Ovary (tissue), 9 donors: Measurements from ENCODE around the gene GOLGA3. TPM values are rescaled to one million over a fixed set of nuclear protein-coding genes. Genes with fewer than 3 reads are reported as not detected.

Experiments used
- DNase-seq, 5 donors: peaks; one replicate each; pipeline ENCODE4 v3.0.0-alpha.2; 2019 to 2020
- H3K27ac ChIP-seq, 2 donors: fragments of 200-600 bp; one replicate each; pipeline versions ENCODE4 v1.5.1 to v1.8.0; 2019 to 2022
- H3K27me3 ChIP-seq: fragments of 200-600 bp; one replicate; pipeline ENCODE4 v1.8.0; 2022
- H3K36me3 ChIP-seq: fragments of 200-600 bp; sonication (generic); one replicate; pipeline ENCODE4 v1.5.1; 2019
- H3K4me1 ChIP-seq: one replicate; pipeline ENCODE4 v1.8.1; 2013; ENCODE audit warnings: mild to moderate bottlenecking, moderate library complexity; ENCODE audit not compliant: insufficient read depth
- H3K4me3 ChIP-seq: fragments of 200-600 bp; sonication (generic); one replicate; pipeline ENCODE4 v1.5.1; 2017
- H3K9me3 ChIP-seq, 2 donors: fragments of 200-600 bp in 1 of 2; sonication (generic) in 1 of 2; one replicate each; pipeline versions ENCODE4 v1.5.1 to v1.8.1; 2013 to 2019; ENCODE audit warnings: mild to moderate bottlenecking in 1 of 2, moderate library complexity in 1 of 2
- CTCF ChIP-seq, 3 donors: fragments of 450-650 bp in 2 of 3; fragments of 200-600 bp in 1 of 3; IDR thresholded peaks; one replicate each; pipeline versions ENCODE4 v1.5.1 to v1.8.0; 2016 to 2022; ENCODE audit warnings: antibody characterized with exemption in 3 of 3, mild to moderate bottlenecking in 1 of 3
- EP300 ChIP-seq: sonication (generic); formaldehyde crosslinking; IDR thresholded peaks from one replicate; pipeline ENCODE4 v1.6.1; 2017; ENCODE audit warnings: antibody characterized with exemption
- POLR2A ChIP-seq: fragments of 450-650 bp; IDR thresholded peaks from one replicate; pipeline ENCODE4 v1.6.1; 2017; ENCODE audit warnings: antibody characterized with exemption, mild to moderate bottlenecking, moderate library complexity
- WGBS, 3 donors: extraction: QIAGEN DNeasy Blood & Tissue Kit in 1 of 3; methylation state at CpG; one replicate each; pipeline versions ENCODE4 v1.1.5 to v1.1.7; 2013 to 2017; 5-methylcytosine and 5-hydroxymethylcytosine counted together
- intact Hi-C, 4 donors: fragments of 100-400 bp; cut with DNase I; formaldehyde crosslinking; loops; one replicate each; pipeline versions ENCODE4 v1.11.0 to v1.15.1; 2022 to 2023
- polyA plus RNA-seq, 2 donors: library from polyadenylated mRNA; stranded (reverse); fragments of 200-250 nt in 1 of 2; fragments of 350-450 nt in 1 of 2; fragmentation: Illumina TruSeq in 1 of 2; extraction: RNeasy Lipid Tissue Mini Kit (QIAGEN cat#74804) in 1 of 2; gene quantifications; one replicate each; pipeline ENCODE4 v1.2.3, GENCODE V29; 2013 to 2014
- total RNA-seq, 7 donors: library from RNA; depleted of rRNA in 2 of 7; stranded (reverse); fragments of >200 nt in 2 of 7; fragmentation: NEBNext Ultra II Directional in 3 of 7; extraction: Animal tissue kit (Norgen Biotek cat#: 25700) in 3 of 7; gene quantifications; one replicate each; pipeline versions ENCODE4 v1.1.0 to v1.2.4, GENCODE V29; 2016 to 2023
- donor health status: DM: no; HTN: no; CAD: no; lungs with moderate emphysema.
- donor health status: DM: no; HTN: no; CAD: no.
- donor health status: Bipolar disorder and iron deficiency.
- donor health status: DM: yes; HTN: yes; CAD: no.
- donor health status: DM: no; HTN: no; CAD: no.
- donor health status: DM: yes; HTN: yes; CAD: no.

GOLGA3 gene
- total and polyA plus RNA-seq, 9 donors, result 14.4 to 76.0 (median 50.9) TPM

GRCh38 chr12:132746613-132747012, 82.1 kb downstream of the GOLGA3 start:
- H3K27me3 ChIP-seq, result no peaks in the 10 kb centered on the region
- intact Hi-C loops, result loop anchor here in 1 of 4 donors (5.0 kb wide), 1 partner anchor 349 kb away; no protein-coding TSS in a partner anchor
- H3K27ac ChIP-seq, result no peak overlapping the region
- H3K4me1 ChIP-seq, result no peaks in the 10 kb centered on the region
- 83 to 87% (median 84%) methylated on average over 3 of the region's 3 CpGs for WGBS, 3 donors
- H3K9me3 ChIP-seq, result no peaks in the 10 kb centered on the region
- H3K36me3 ChIP-seq, result no peaks in the 10 kb centered on the region
- TF ChIP-seq CTCF (IDR thresholded peaks at IDR 0.05), result no peak
- TF ChIP-seq EP300, result no peak
- no peak for TF ChIP-seq POLR2A
- H3K4me3 ChIP-seq, result no peak overlapping the region
- no peak for DNase-seq

DNA sequence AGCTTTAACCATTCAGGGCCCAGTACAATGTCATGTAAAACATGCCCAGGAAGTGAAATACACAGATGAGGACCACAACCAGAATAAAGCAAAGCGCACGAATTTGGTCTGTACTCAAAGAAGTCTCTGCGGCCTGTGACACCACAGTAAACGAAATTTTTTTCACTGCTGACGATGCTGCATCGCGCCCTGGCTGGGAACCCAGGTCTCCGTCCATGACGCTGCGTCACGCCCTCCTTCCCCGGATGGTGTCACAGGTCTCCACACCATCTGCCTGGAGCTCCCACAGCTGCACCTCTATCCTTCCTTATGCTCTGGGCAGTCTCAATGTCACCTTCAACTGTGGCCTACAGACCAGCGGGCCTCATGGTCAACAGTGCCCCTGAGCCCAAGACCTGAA, 84.8 kb downstream of the GOLGA3 start:
- Histone ChIP-seq H3K9me3 (no peaks in the 10 kb centered on the region), H3K27me3 (no peaks in the 10 kb centered on the region), H3K27ac (no peak overlapping the region), H3K36me3 (no peaks in the 10 kb centered on the region), H3K4me3 (no peak overlapping the region), H3K4me1 (no peaks in the 10 kb centered on the region)
- no peak for DNase-seq
- intact Hi-C loops, result no loop called here
- no peak for TF ChIP-seq EP300
- no peak for TF ChIP-seq CTCF (IDR thresholded peaks at IDR 0.05)
- no peak for TF ChIP-seq POLR2A
- 88 to 95% (median 93%) methylated on average over 13 of the region's 13 CpGs for WGBS, 3 donors

DNA sequence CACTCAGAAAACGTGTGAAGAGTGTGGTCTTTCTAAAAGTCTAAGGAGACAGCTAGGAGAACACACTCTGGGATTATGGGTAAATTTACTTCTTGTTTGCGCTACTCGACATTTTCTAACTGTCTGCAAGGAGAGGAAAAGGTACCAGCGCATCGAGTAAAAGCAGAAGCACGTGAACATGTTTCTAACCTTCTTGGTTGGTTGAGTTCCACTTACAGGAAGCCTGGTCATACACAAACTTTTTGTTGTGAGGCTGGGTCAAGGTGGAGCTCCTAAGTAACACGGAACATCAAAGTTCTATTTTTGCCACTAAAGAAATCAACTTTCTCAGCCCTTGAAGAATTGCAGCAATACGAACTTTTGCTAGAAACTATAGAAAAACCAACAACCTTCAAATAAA, 87.0 kb downstream of the GOLGA3 start:
- TF ChIP-seq CTCF (IDR thresholded peaks at IDR 0.05), result no peak
- TF ChIP-seq POLR2A, result no peak
- no peak for TF ChIP-seq EP300
- Histone ChIP-seq H3K27me3 (no peaks in the 10 kb centered on the region), H3K4me3 (no peak overlapping the region), H3K4me1 (no peaks in the 10 kb centered on the region), H3K27ac (no peak overlapping the region), H3K36me3 (no peaks in the 10 kb centered on the region), H3K9me3 (no peaks in the 10 kb centered on the region)
- 85 to 88% (median 86%) methylated on average over 8 of the region's 8 CpGs for WGBS, 3 donors
- DNase-seq, result no peak
- intact Hi-C loops, result no loop called here

DNA sequence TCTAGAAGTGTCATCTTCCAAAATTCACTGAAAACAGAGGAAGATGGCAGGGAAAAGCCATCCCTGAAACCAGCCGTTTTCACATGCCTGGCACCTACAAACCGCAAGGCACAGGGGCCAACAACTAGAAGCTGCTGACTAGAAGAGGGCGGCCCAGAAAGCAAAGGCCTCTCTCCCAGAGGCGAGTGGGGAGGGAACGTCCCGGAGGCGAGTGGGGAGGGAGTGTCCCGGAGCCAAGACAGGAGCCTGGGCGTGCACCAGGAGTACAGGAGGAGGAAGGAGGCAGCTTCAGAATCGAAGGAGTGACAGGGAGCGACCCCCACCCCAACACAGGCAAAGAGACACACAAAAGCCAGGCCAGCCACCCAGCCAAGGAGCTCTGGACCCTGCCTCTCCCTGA, 88.0 kb downstream of the GOLGA3 start:
- 81 to 84% (median 83%) methylated on average over 11 of the region's 11 CpGs for WGBS, 3 donors
- intact Hi-C loops, result no loop called here
- Histone ChIP-seq H3K27me3 (no peaks in the 10 kb centered on the region), H3K27ac (no peak overlapping the region), H3K36me3 (no peaks in the 10 kb centered on the region), H3K9me3 (no peaks in the 10 kb centered on the region), H3K4me3 (no peak overlapping the region), H3K4me1 (no peaks in the 10 kb centered on the region)
- no peak for DNase-seq
- TF ChIP-seq EP300 (no peak), POLR2A (no peak), CTCF (IDR thresholded peaks at IDR 0.05) (no peak)

DNA sequence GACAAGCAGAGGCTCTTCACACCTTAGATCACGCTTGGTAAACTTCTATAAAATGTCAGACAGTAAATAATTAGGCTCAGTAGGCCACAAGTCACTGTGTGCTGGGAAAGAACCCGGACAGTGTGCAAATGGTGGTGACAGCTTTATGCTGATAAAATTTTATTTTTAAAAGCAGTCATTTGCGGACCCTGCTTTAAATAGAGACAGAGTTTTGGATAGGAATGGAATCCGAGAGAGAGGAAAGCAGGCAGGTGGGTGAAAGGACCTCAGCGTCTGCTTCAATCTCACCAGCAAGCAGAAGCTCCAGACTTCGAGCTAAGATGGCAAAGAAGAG, 88.4 kb downstream of the GOLGA3 start:
- no peak for DNase-seq
- Histone ChIP-seq H3K4me3 (no peak overlapping the region), H3K36me3 (no peaks in the 10 kb centered on the region), H3K4me1 (no peaks in the 10 kb centered on the region), H3K9me3 (no peaks in the 10 kb centered on the region), H3K27ac (no peak overlapping the region), H3K27me3 (no peaks in the 10 kb centered on the region)
- TF ChIP-seq EP300, result no peak
- no peak for TF ChIP-seq POLR2A
- TF ChIP-seq CTCF (IDR thresholded peaks at IDR 0.05), result no peak
- 85 to 91% (median 86%) methylated on average over 6 of the region's 6 CpGs for WGBS, 3 donors
- intact Hi-C loops, result no loop called here
